Type B pancreatic cell (in vitro differentiated cells): ENCODE data around the gene SPATA7. TPM values are rescaled to one million over a fixed set of nuclear protein-coding genes. Genes with fewer than 3 reads are reported as not detected.

Source experiments
- DNase-seq: peaks from one replicate; pipeline ENCODE4 v3.0.0; 2021; ENCODE audit warnings: mixed read lengths; ENCODE audit not compliant: unreplicated experiment; ENCODE audit errors: extremely low spot score
- H3K27ac Mint-ChIP-seq: 2 replicates; pipeline ENCODE4 v1.8.0; 2021; ENCODE audit warnings: mild to moderate bottlenecking, mixed read lengths
- H3K27me3 Mint-ChIP-seq: 2 replicates; pipeline ENCODE4 v1.8.0; 2021; ENCODE audit warnings: mixed read lengths
- H3K36me3 Mint-ChIP-seq: 2 replicates; pipeline ENCODE4 v1.8.0; 2021; ENCODE audit warnings: mixed read lengths
- H3K4me1 Mint-ChIP-seq: one replicate; pipeline ENCODE4 v1.8.0; 2021; ENCODE audit warnings: mixed read lengths; ENCODE audit not compliant: unreplicated experiment
- H3K4me3 Mint-ChIP-seq: 2 replicates; pipeline ENCODE4 v1.8.0; 2021; ENCODE audit warnings: mild to moderate bottlenecking, mixed read lengths
- H3K9me3 Mint-ChIP-seq: 2 replicates; pipeline ENCODE4 v1.8.0; 2021; ENCODE audit warnings: mixed read lengths
- total RNA-seq: library from RNA; stranded (reverse); gene quantifications from 2 replicates; pipeline ENCODE4 v1.2.1, GENCODE V29; 2021; ENCODE audit warnings: low replicate concordance
- TF ChIP-seq, protein P1 (sequence below): fragments of 200-600 bp; sonication (generic); conservative IDR thresholded peaks from 2 replicates; pipeline ENCODE4 v1.5.0; 2021; ENCODE audit warnings: antibody characterized with exemption, mild to moderate bottlenecking

Gene SPATA7
- total RNA-seq, 1 donor from 2014 or later = 16.2 TPM

DNA sequence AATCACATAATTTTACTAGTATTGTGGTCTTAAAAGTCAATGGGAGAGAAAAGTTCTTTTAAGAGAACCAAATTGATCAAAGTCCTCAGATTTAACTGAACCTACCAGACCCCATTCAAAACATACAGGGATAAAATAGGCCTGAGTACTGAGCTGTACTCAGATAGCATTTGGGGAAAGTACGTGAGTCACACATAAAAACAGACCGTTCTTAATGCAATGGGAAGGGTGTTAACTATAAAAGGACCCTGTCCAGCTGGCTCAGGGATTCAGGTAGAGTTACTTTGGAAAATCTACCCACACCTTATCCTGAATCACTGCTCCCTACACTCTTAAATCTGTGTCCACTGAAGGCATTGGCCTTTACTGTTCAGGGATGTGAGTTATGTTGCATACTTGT is 91.4 kb downstream of the SPATA7 start:
- no peaks in the 10 kb centered on the region for H3K9me3 Mint-ChIP-seq
- H3K27me3 Mint-ChIP-seq = no peaks in the 10 kb centered on the region
- H3K4me1 Mint-ChIP-seq = no peaks in the 10 kb centered on the region
- TF ChIP-seq, protein P1, sequence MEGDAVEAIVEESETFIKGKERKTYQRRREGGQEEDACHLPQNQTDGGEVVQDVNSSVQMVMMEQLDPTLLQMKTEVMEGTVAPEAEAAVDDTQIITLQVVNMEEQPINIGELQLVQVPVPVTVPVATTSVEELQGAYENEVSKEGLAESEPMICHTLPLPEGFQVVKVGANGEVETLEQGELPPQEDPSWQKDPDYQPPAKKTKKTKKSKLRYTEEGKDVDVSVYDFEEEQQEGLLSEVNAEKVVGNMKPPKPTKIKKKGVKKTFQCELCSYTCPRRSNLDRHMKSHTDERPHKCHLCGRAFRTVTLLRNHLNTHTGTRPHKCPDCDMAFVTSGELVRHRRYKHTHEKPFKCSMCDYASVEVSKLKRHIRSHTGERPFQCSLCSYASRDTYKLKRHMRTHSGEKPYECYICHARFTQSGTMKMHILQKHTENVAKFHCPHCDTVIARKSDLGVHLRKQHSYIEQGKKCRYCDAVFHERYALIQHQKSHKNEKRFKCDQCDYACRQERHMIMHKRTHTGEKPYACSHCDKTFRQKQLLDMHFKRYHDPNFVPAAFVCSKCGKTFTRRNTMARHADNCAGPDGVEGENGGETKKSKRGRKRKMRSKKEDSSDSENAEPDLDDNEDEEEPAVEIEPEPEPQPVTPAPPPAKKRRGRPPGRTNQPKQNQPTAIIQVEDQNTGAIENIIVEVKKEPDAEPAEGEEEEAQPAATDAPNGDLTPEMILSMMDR = no peak
- no peak for DNase-seq
- H3K36me3 Mint-ChIP-seq = peaks cover 42% of the 10 kb centered on the region
- H3K27ac Mint-ChIP-seq = no peak overlapping the region
- H3K4me3 Mint-ChIP-seq = no peak overlapping the region

DNA sequence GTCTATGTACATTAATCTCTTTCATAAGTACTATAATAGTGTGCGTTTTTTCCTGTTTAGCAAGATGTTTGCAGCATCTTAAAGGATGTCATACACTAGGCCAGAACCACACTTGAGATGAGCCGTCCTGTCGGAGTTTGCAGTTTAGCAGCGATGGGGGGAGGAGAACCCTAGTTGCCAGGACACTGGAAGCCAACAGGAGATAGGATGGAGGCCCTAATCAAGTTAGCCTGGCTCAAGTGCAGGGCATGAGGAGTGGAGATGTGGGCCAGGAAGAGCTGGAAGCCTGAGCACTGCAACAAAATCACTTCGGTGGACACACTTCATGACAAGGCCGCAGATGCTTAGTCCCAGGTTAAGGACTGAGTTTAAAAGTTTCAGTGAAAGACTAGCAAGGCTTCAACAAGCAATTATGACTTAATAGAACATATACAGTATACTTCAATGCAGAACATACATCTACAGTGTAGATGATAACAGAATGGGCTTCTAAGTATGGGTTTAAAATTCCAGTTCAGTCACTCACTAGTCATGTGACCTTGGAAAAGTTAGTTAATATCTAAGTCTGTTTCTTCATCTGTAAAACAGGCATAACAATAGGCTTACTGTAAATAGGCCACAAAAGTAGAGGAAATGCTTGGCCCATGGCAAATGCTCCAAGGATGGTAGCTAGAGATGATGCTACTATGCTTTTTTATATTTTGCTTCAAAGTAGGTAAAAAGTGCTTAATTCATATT is 92.2 kb downstream of the SPATA7 start:
- Mint-ChIP-seq H3K9me3 (no peaks in the 10 kb centered on the region), H3K4me3 (no peak overlapping the region), H3K36me3 (peaks cover 39% of the 10 kb centered on the region), H3K27ac (peak overlapping the region; percentile 17), H3K27me3 (no peaks in the 10 kb centered on the region), H3K4me1 (no peaks in the 10 kb centered on the region)
- TF ChIP-seq, protein P1 = no peak
- no peak for DNase-seq

DNA sequence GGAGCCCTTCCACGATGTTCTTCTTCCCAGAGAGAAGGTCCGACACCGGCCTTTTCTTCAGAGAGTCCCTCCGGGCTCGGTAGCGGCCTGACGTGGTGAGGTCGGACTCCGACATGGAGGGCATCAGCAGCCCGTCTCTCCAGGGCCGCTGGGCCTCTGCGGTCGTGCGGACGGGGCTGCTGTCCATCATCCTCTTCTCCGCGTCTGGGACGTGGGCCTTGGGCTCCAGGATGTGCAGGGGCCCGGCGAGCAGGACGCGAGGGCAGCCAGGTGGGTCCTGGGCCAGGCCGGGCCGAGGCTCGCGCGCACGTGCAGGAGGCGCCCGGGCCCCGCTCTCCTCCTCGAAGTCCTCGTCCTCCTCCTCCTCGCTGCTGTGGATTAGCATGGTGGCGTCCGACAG is 93.5 kb downstream of the SPATA7 start:
- no peak overlapping the region for H3K27ac Mint-ChIP-seq
- H3K27me3 Mint-ChIP-seq = no peaks in the 10 kb centered on the region
- no peaks in the 10 kb centered on the region for H3K9me3 Mint-ChIP-seq
- no peak for DNase-seq
- no peak overlapping the region for H3K4me3 Mint-ChIP-seq
- TF ChIP-seq, protein P1 = no peak
- no peaks in the 10 kb centered on the region for H3K4me1 Mint-ChIP-seq
- H3K36me3 Mint-ChIP-seq = peaks cover 35% of the 10 kb centered on the region

DNA sequence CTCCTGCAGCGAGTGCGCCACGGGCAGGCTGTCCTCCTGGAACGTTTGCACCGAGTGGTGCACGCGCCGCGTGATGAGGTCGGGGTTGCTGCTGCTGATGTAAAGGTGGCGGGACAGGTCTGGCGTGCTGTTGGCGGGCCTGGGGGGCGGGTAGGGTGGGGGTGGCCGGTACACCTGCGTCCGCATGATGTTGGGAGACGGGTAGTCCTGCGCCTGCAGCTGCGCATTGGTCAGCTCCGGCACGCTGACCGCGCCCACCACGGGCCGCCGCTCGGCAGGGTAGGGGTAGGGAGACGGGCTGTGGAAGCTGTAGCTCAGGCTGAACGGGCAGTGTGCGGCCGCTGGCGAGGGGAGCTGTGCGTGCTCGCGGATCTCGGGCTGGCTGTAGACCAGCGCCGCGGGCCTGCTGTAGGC is 94.1 kb downstream of the SPATA7 start:
- Mint-ChIP-seq H3K27ac (no peak overlapping the region), H3K36me3 (peaks cover 35% of the 10 kb centered on the region), H3K4me1 (no peaks in the 10 kb centered on the region), H3K9me3 (no peaks in the 10 kb centered on the region), H3K4me3 (no peak overlapping the region), H3K27me3 (no peaks in the 10 kb centered on the region)
- TF ChIP-seq, protein P1 = no peak
- no peak for DNase-seq

DNA sequence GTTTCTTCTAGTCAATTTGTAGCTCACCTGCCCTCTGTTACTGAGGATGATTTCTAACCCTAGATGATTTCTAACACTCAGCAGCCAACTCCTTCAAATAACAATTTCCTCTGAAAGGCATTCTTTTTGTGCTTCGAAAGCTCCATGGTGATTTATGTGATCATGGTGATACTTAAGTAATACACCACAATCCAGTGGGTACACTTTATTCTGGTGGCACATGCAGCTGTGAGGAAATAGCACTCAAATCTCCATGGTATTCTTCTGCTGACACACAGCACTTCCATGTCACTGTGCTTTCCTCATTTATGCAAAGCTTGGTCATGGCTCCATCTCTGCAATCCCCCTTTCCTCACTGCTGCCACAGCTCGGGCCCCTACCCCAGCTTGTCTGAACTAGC is 95.6 kb downstream of the SPATA7 start:
- H3K4me1 Mint-ChIP-seq = no peaks in the 10 kb centered on the region
- no peak for DNase-seq
- TF ChIP-seq, protein P1 = no peak
- H3K4me3 Mint-ChIP-seq = no peak overlapping the region
- peak overlapping the region; percentile 39 for H3K27ac Mint-ChIP-seq
- H3K9me3 Mint-ChIP-seq = no peaks in the 10 kb centered on the region
- no peaks in the 10 kb centered on the region for H3K27me3 Mint-ChIP-seq
- peaks cover 39% of the 10 kb centered on the region for H3K36me3 Mint-ChIP-seq
